HG03558 (cell line): ENCODE results near the gene PDE8A.
"Not testable (repeated sequence)": the region's sequence is repeated elsewhere in the genome, so short reads cannot be mapped to it uniquely, and the experiment has no call there.

Experiments
- ATAC-seq: cut with Tn5 transposase; IDR thresholded peaks from one replicate; pipeline ENCODE4 v1.9.1; 2021; ENCODE audit warnings: moderate number of reproducible peaks; ENCODE audit not compliant: unreplicated experiment; ENCODE audit errors: extremely low read depth

Gene PDE8A

GRCh38 chr15:85008474-85009260, 27.0 kb downstream of the PDE8A start:
- ATAC-seq: no peak

GRCh38 chr15:85009435-85009834, 27.8 kb downstream of the PDE8A start:
- ATAC-seq: no peak

- no peak for ATAC-seq
These were observed 28.4 kb downstream of the PDE8A start for GRCh38 chr15:85010071-85010385.

GRCh38 chr15:85010386-85011159, 28.9 kb downstream of the PDE8A start:
- no peak for ATAC-seq

GRCh38 chr15:85011160-85011571, 29.5 kb downstream of the PDE8A start:
- ATAC-seq: no peak

GRCh38 chr15:85011724-85012123, 30.1 kb downstream of the PDE8A start:
- not testable (repeated sequence) for ATAC-seq

- ATAC-seq: no peak
These were observed 32.1 kb downstream of the PDE8A start for GRCh38 chr15:85013785-85014184.

GRCh38 chr15:85014932-85015331, 33.3 kb downstream of the PDE8A start:
- no peak for ATAC-seq

GRCh38 chr15:85016275-85016674, 34.6 kb downstream of the PDE8A start:
- no peak for ATAC-seq

- ATAC-seq: no peak
These were observed 38.3 kb downstream of the PDE8A start for GRCh38 chr15:85019815-85020590.

GRCh38 chr15:85021409-85021808, 39.8 kb downstream of the PDE8A start:
- no peak for ATAC-seq

- ATAC-seq: no peak
These were observed 41.3 kb downstream of the PDE8A start for GRCh38 chr15:85022860-85023403.

- ATAC-seq: no peak
These were observed 42.3 kb downstream of the PDE8A start for GRCh38 chr15:85024003-85024402.

- no peak for ATAC-seq
These were observed 43.1 kb downstream of the PDE8A start for GRCh38 chr15:85024509-85025336.

GRCh38 chr15:85025516-85026251, 44.0 kb downstream of the PDE8A start:
- ATAC-seq: no peak

GRCh38 chr15:85026304-85027032, 44.8 kb downstream of the PDE8A start:
- no peak for ATAC-seq

GRCh38 chr15:85027033-85027380, 45.4 kb downstream of the PDE8A start:
- no peak for ATAC-seq

GRCh38 chr15:85027421-85027820, 45.8 kb downstream of the PDE8A start:
- no peak for ATAC-seq

GRCh38 chr15:85028416-85028815, 46.8 kb downstream of the PDE8A start:
- ATAC-seq: no peak
